SK-N-SH (cell line): ENCODE measurements around the gene TMEM131.

ENCODE experiments used
- CTCF ChIP-seq: fragments of 200-600 bp; sonication (generic); IDR thresholded peaks from 2 replicates; pipeline ENCODE4 v1.6.1; 2017; ENCODE audit warnings: antibody characterized with exemption, mild to moderate bottlenecking, moderate library complexity
- EP300 ChIP-seq, 2 experiments: IDR thresholded peaks; 2 replicates each; pipeline versions ENCODE4 v1.4.0 to v1.6.1; 2012; ENCODE audit warnings: borderline replicate concordance in 1 of 2, low read depth in 1 of 2, low read length in 1 of 2
- MAX ChIP-seq: IDR thresholded peaks from 2 replicates; pipeline ENCODE4 v1.4.0; 2012; ENCODE audit warnings: low read depth
- MEF2A ChIP-seq: IDR thresholded peaks from 2 replicates; pipeline ENCODE4 v1.4.0; 2012; ENCODE audit warnings: low read depth, borderline replicate concordance
- NFIC ChIP-seq: IDR thresholded peaks from 2 replicates; pipeline ENCODE4 v1.4.0; 2012; ENCODE audit warnings: borderline replicate concordance
- NRF1 ChIP-seq: IDR thresholded peaks from 2 replicates; pipeline ENCODE4 v1.6.1; 2012; ENCODE audit warnings: low read depth, mild to moderate bottlenecking, low read length
- PBX3 ChIP-seq: IDR thresholded peaks from 2 replicates; pipeline ENCODE4; 2012
- POLR2AphosphoS5 ChIP-seq: IDR thresholded peaks from 2 replicates; pipeline ENCODE4 v1.6.1; 2012; ENCODE audit warnings: low read depth, low read length
- RAD21 ChIP-seq: IDR thresholded peaks from 2 replicates; pipeline ENCODE4 v1.6.1; 2012; ENCODE audit warnings: mild to moderate bottlenecking, low read length
- RCOR1 ChIP-seq: fragments of 150-350 bp; IDR thresholded peaks from 2 replicates; pipeline ENCODE4 v1.6.1; 2017; ENCODE audit warnings: antibody characterized with exemption, low read length
- REST ChIP-seq: IDR thresholded peaks from 2 replicates; pipeline ENCODE4 v1.6.1; 2012; ENCODE audit warnings: mild to moderate bottlenecking, low read depth, low read length, moderate library complexity
- TAF1 ChIP-seq: IDR thresholded peaks from 2 replicates; pipeline ENCODE4 v1.6.1; 2012; ENCODE audit warnings: low read depth, mild to moderate bottlenecking, low read length, moderate library complexity, borderline replicate concordance
- USF2 ChIP-seq: fragments of 150-350 bp; IDR thresholded peaks from 2 replicates; pipeline ENCODE4 v1.6.1; 2017; ENCODE audit warnings: antibody characterized with exemption, low read length, low read depth, borderline replicate concordance

- TF ChIP-seq NRF1: no peak
- TF ChIP-seq TAF1: no peak
- no peak for TF ChIP-seq RCOR1
- TF ChIP-seq CTCF: no peak
- TF ChIP-seq POLR2AphosphoS5: no peak
- no peak for TF ChIP-seq RAD21
- TF ChIP-seq MEF2A: no peak
- no peak for TF ChIP-seq EP300 (IDR thresholded peaks at IDR 0.05; ENCODE audit: borderline replicate concordance in 1 of 2, low read depth in 1 of 2, low read length in 1 of 2)
- no peak for TF ChIP-seq REST
- TF ChIP-seq USF2: no peak
- TF ChIP-seq MAX: no peak
- TF ChIP-seq PBX3: no peak
- no peak for TF ChIP-seq NFIC
Measured at GRCh38 chr2:97900806-97901205, 94.9 kb downstream of the TMEM131 start.
